Measurements from ENCODE around the gene TJP3. TPM values are rescaled to one million over a fixed set of nuclear protein-coding genes. Genes with fewer than 3 reads are reported as not detected.

Gene TJP3
- total and polyA plus RNA-seq, 2 experiments from 2014 or later: 23.7 to 49.2 TPM

DNA sequence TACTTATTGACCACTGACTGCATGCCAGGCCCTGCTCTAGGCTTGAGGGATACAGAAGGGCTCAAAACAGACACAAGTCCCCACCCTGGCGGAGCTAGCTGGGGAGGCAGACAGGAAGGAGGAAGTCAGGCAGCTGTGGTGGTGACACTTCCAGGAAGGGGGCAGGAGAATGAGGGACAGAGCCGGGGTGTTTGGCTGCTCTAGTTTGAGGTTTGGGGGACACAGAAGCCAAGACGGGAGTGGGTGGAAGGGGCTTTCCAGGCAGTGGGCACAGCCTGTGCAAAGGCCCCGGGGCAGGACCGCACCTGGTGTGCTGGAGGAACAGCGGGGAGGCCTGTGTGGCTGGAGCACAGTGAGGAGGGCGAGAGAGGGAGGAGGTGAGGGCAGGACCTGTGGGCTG, 58.3 kb downstream of the TJP3 start:
- no peaks in the 10 kb centered on the region for H4K20me1 ChIP-seq (ENCODE audit: insufficient read depth, poor library complexity, severe bottlenecking)
- TF ChIP-seq EZH2phosphoT487 (IDR thresholded peaks at IDR 0.05; ENCODE audit: low read depth, severe bottlenecking, unreplicated experiment) (no peak), EZH2 (IDR thresholded peaks at IDR 0.05; ENCODE audit: borderline replicate concordance) (no peak)
- TF ChIP-seq, protein P1, sequence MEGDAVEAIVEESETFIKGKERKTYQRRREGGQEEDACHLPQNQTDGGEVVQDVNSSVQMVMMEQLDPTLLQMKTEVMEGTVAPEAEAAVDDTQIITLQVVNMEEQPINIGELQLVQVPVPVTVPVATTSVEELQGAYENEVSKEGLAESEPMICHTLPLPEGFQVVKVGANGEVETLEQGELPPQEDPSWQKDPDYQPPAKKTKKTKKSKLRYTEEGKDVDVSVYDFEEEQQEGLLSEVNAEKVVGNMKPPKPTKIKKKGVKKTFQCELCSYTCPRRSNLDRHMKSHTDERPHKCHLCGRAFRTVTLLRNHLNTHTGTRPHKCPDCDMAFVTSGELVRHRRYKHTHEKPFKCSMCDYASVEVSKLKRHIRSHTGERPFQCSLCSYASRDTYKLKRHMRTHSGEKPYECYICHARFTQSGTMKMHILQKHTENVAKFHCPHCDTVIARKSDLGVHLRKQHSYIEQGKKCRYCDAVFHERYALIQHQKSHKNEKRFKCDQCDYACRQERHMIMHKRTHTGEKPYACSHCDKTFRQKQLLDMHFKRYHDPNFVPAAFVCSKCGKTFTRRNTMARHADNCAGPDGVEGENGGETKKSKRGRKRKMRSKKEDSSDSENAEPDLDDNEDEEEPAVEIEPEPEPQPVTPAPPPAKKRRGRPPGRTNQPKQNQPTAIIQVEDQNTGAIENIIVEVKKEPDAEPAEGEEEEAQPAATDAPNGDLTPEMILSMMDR (IDR thresholded peaks at IDR 0.05; ENCODE audit: poor library complexity): no peak
- H3K9me3 ChIP-seq (ENCODE audit: low read depth): no peaks in the 10 kb centered on the region
- WGBS (ENCODE audit: low lambda C conversion rate, missing lambda C conversion rate): 99% methylated on average over 7 of the region's 7 CpGs
- no peaks in the 10 kb centered on the region for H3K36me3 ChIP-seq (replicated peaks; ENCODE audit: insufficient read depth, low read depth)
- H3K9me2 ChIP-seq (replicated peaks; ENCODE audit: insufficient read depth): no peaks in the 10 kb centered on the region
- no peak for DNase-seq (ENCODE audit: low spot score)
- no peaks in the 10 kb centered on the region for H3K27me3 ChIP-seq
- H2AFZ ChIP-seq: no peak overlapping the region
- H3K4me1 ChIP-seq (ENCODE audit: insufficient read depth): no peaks in the 10 kb centered on the region
- H3K79me2 ChIP-seq: peaks cover 9% of the 10 kb centered on the region
- no peak overlapping the region for H3K4me2 ChIP-seq
- no peak overlapping the region for H3K27ac ChIP-seq
- H3K4me3 ChIP-seq: no peak overlapping the region

DNA sequence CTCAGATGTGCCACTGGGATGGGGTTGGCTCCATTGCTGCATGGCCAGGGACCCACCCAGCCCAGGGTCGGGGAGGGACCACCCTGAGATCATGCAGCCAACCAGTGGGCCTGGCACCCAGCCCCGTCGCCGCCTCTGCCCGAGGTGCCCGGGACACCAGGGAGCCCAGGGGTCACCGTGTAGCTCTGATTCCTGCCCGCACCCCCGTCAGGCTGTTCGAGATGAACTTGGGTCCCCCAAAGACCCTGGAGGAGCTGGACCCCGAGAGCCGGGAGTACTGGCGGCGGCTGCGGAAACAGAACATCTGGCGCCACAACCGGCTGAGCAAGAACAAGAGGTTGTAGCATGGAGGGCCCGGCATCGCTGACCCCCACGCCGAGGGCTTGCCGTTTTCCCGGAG, 58.9 kb downstream of the TJP3 start:
- no peaks in the 10 kb centered on the region for H3K27me3 ChIP-seq
- H3K4me3 ChIP-seq: no peak overlapping the region
- no peak for DNase-seq (ENCODE audit: low spot score)
- peaks cover 9% of the 10 kb centered on the region for H3K79me2 ChIP-seq
- no peak overlapping the region for H2AFZ ChIP-seq
- H3K36me3 ChIP-seq (replicated peaks; ENCODE audit: insufficient read depth, low read depth): no peaks in the 10 kb centered on the region
- no peaks in the 10 kb centered on the region for H3K9me3 ChIP-seq (ENCODE audit: low read depth)
- no peaks in the 10 kb centered on the region for H3K9me2 ChIP-seq (replicated peaks; ENCODE audit: insufficient read depth)
- H3K27ac ChIP-seq: no peak overlapping the region
- WGBS (ENCODE audit: low lambda C conversion rate, missing lambda C conversion rate): 95% methylated on average over 22 of the region's 23 CpGs
- H3K4me2 ChIP-seq: no peak overlapping the region
- H3K4me1 ChIP-seq (ENCODE audit: insufficient read depth): no peaks in the 10 kb centered on the region
- TF ChIP-seq, protein P1 (IDR thresholded peaks at IDR 0.05; ENCODE audit: poor library complexity): no peak
- TF ChIP-seq EZH2phosphoT487 (IDR thresholded peaks at IDR 0.05; ENCODE audit: low read depth, severe bottlenecking, unreplicated experiment): no peak
- TF ChIP-seq EZH2 (IDR thresholded peaks at IDR 0.05; ENCODE audit: borderline replicate concordance): no peak
- H4K20me1 ChIP-seq (ENCODE audit: insufficient read depth, poor library complexity, severe bottlenecking): no peaks in the 10 kb centered on the region

DNA sequence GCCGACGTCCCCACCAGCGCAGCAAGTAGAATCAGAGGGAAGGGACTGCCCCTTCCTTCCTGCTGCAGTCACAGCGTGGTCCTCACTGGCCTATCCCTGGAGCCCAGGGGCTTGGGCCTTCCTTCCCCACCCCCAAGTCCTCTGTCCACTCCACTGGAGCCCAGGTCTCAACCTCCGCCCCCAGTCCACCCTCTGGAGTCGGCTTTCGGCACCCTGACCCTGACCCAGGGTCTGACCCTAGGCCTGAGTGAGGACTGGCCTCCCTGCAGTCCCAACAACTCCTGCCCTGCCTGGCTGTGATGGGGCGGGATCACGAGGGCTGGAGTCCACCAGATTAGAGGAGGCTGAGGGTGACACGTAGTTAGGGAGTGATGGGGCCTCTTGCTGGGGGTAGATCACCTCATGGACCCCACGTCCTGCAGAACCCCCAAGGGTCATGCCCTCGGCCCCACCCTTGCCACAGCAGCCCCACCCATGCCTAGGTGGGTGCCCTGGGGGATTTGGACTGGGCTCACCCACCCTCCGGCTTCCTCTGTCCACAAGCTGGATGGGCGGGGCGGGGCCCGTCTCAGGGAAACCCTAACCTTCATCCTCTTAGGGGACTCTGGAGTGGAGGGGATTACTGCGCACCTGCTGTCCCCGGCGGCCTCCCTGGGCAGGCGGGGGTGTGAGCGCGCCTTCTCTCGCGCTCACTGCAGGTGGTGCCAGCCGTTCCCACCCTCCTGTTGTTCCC, 60.0 kb downstream of the TJP3 start:
- no peaks in the 10 kb centered on the region for H3K9me2 ChIP-seq (replicated peaks; ENCODE audit: insufficient read depth)
- H3K4me3 ChIP-seq: no peak overlapping the region
- no peaks in the 10 kb centered on the region for H3K36me3 ChIP-seq (replicated peaks; ENCODE audit: insufficient read depth, low read depth)
- H3K79me2 ChIP-seq: peaks cover 9% of the 10 kb centered on the region
- H4K20me1 ChIP-seq (ENCODE audit: insufficient read depth, poor library complexity, severe bottlenecking): no peaks in the 10 kb centered on the region
- H3K27me3 ChIP-seq: no peaks in the 10 kb centered on the region
- no peaks in the 10 kb centered on the region for H3K9me3 ChIP-seq (ENCODE audit: low read depth)
- no peak overlapping the region for H3K27ac ChIP-seq
- WGBS (ENCODE audit: low lambda C conversion rate, missing lambda C conversion rate): 95% methylated on average over 22 of the region's 25 CpGs
- no peak overlapping the region for H3K4me2 ChIP-seq
- H2AFZ ChIP-seq: no peak overlapping the region
- no peak for DNase-seq (ENCODE audit: low spot score)
- TF ChIP-seq, protein P1 (IDR thresholded peaks at IDR 0.05; ENCODE audit: poor library complexity): no peak
- TF ChIP-seq EZH2 (IDR thresholded peaks at IDR 0.05; ENCODE audit: borderline replicate concordance) (no peak), EZH2phosphoT487 (IDR thresholded peaks at IDR 0.05; ENCODE audit: low read depth, severe bottlenecking, unreplicated experiment) (no peak)
- H3K4me1 ChIP-seq (ENCODE audit: insufficient read depth): no peaks in the 10 kb centered on the region

All from hepatocyte (in vitro differentiated cells).